DND-41 (cell line): ENCODE data around the gene C1orf198.

Source experiments
- CTCF ChIP-seq: IDR thresholded peaks from 2 replicates; pipeline ENCODE4 v1.5.1; 2012; ENCODE audit warnings: borderline replicate concordance, low read length, moderate library complexity, mild to moderate bottlenecking; ENCODE audit not compliant: poor library complexity, severe bottlenecking; ENCODE audit errors: extremely low read depth
- EZH2 ChIP-seq: IDR thresholded peaks from 3 replicates; pipeline ENCODE4 v1.6.1; 2012; ENCODE audit warnings: borderline replicate concordance, low read depth, mild to moderate bottlenecking, moderate library complexity, low read length, inconsistent platforms; ENCODE audit not compliant: severe bottlenecking

- TF ChIP-seq CTCF = no peak
- no peak for TF ChIP-seq EZH2
These were observed 36.5 kb downstream of the C1orf198 start for GRCh38 chr1:230831771-230832170.
